DMS153 treated with DMSO at 0.1 percent for 48 hours (cell line): ENCODE measurements around the gene ATP1B1.

ENCODE experiments used
- DNase-seq: peaks from one replicate; lab custom pipeline; 2025; ENCODE audit not compliant: unreplicated experiment; lab: John Stamatoyannopoulos, UW

The ATP1B1 gene

DNA sequence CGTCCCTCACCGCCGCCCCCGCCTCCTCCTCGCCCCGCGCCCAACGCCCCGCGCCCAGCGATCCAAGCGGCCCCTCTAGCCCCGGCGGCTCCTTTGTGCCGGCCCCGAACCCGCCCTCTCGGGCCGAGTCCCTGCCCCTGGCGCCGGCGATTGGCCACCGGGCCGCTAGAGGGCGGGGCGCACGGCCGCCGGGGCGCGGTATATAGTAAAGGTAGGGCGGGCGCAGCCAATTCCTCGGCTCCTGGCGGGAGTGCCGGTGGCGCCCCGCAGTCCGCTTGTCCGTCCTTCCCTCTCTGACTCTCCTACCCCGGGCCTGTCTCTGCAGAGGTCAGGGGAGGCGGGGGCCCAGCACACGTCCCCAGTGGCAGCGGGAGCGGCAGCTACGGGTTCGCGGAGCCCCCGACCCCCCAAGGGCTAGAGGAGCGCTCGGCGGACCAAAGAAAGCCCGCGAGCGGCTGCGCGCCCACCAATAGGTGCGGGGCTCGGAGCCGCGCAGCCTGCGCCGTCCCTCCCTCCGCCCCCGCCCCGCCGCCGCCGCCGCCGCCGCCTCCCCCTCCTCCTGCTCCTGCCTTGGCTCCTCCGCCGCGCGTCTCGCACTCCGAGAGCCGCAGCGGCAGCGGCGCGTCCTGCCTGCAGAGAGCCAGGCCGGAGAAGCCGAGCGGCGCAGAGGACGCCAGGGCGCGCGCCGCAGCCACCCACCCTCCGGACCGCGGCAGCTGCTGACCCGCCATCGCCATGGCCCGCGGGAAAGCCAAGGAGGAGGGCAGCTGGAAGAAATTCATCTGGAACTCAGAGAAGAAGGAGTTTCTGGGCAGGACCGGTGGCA is at the start of gene ATP1B1:
ATP1B1 (plus strand) TSS at position 596 of the 826 bp plus-strand sequence; CDS start at position 736, 140 bp downstream.
- DNase-seq, result peak; percentile 95

DNA sequence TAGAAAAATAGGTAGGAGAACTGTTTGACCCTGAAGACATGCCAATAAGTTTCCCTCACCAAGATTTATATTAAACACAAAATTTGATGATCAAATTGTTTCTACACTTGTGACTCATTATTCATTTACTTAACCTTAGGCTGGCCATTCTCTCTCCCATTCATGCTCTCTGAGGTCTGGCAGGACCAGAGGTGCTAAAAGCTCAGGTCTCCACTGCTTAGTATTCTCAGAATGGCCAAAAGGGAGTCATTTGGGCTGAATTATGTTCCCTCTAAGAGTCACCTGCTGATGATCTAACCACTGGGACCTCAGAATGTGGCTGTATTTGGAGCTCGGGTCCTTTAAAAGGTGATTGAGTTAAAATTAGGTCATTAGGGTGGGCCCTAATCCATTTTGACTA is 47.1 kb upstream of the ATP1B1 start:
- no peak for DNase-seq

DNA sequence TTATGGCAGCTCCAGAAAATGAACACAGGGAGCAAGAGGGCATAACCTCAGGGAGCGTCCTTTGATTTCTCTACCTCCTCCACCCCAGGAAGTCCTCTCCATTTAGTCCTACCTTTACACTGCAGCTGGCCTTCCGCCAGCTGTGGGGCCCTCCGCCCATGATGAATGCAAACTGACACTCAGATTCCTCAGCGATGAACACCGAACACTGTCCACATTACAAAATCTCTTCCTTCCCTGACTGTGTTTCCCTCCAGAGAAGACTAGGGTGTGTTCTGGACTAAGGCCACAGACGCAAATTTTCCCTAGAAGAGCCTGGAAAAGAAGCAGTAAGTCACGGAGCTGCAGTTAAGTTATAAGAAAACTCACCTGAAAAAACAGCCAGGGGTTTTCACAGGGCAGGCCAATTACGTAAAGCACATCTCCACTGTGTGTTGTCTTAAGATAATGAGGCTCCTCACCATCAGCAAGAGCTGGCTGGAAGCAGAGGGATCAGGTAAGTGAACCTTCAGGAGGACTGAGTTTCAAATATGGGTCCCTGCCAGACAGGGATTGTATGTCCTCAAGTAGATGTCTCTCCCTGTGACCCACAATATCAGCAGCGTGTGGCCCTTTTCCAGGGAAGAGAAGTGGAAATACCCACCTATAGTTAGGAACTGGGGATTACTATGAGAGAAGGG is 46.3 kb upstream of the ATP1B1 start:
- DNase-seq, result peak; percentile 50

DNA sequence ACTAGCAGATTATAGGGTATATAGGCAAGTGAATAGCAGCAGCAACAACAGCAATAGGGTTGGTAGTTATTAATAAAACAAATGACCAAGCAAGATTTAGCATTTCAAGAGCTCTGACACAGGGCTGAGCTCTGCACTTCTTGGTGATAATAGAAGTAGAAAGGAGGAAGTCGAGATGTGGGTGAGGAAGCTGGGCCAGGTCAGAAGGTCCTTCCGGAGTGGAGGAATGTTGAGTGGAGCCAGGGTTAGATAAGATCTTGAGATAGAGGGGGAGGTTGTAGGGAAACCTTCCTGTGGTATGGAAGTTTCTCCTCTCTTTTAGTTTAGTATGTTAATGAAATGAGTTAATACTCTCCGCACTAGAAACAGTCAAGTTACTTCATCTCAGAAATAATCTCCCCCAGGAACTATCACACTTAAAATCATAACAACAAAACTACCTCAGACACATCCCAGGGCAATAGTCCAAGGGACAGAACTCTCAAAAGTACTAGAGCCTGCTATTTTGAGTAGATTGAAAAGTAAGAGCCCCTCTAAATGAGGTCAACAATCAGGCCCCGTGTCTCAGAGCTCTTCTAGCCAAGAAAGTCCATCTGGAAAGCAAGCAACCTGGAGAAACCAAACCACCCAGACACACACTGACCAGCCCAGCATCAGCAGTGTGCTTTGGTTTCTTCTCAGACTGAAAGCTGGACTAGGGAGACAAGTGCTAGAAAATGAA is 45.4 kb upstream of the ATP1B1 start:
- DNase-seq, result no peak

DNA sequence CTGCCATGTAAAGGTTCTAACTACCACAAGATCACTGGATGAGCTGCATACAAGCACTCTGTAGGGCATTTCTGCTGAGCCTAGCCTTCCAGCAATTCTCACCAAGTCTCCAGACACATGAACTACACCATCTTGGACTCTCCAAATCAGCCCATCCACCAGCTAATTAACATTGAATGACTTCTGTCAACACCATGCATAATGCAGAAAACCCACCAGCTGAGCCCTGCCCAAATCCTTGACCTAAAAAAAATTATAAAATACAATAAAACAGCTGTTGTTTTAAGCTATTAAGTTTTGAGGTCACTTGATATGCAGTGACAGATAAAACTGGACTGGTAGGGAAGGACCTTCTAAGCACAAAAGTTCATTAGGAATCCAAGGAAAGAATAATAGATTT is 44.3 kb upstream of the ATP1B1 start:
- no peak for DNase-seq

DNA sequence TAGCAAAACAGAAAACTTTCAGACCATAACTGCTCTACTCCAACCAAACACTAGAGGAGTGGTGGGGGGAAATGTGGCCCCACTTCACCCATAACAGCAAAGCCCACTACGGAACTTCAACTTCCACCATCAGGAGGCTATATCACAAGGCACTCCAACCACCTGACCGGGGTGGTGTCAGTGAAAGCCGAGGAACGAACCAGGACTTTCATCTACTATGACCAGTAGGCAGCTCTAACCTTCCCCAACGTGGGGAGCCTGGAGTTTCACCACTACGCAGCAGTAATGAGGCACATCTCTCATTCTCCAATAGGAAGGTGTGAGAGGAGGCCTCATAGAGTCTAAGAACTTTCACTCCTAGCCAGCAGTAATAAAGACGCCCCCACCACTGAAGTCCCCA is 42.4 kb upstream of the ATP1B1 start:
- no peak for DNase-seq

DNA sequence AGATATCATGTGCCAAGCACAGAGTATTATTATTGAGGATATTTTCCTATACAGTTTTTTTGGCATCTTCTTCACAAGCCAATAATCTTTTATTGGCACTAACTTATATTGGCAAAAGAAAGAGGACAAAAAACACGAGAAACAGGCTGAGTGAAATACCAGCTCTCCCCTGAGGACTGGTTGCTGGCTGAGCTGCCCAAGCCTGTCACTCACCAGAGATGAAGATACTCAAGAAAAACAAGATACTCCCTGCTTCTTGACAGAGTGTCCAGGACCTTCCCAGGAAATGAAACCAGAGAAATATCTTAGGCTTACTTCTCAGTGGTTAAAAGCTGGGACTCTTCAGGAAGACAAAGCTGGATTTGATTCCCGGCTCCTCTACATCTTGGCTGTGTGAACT is 35.9 kb upstream of the ATP1B1 start:
- DNase-seq, result no peak

DNA sequence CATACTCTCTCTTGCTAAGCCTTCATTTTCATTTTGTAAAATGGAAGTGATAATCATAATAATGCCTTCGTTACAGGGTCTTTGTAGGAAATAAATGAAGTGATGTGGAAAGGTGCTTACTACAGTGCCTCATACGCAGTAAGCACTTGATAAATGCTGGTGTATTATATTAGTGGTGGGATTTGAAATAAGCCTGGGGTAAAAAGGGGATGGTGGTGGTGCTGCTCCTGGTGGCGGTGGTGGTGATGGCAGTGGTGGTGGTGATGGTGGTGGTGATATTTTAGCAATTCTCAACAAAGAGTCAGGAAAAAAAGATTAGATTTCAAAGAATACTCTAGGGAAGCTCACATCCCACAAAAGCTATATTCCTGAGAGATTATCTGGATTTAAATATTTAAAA is 35.5 kb upstream of the ATP1B1 start:
- no peak for DNase-seq

DNA sequence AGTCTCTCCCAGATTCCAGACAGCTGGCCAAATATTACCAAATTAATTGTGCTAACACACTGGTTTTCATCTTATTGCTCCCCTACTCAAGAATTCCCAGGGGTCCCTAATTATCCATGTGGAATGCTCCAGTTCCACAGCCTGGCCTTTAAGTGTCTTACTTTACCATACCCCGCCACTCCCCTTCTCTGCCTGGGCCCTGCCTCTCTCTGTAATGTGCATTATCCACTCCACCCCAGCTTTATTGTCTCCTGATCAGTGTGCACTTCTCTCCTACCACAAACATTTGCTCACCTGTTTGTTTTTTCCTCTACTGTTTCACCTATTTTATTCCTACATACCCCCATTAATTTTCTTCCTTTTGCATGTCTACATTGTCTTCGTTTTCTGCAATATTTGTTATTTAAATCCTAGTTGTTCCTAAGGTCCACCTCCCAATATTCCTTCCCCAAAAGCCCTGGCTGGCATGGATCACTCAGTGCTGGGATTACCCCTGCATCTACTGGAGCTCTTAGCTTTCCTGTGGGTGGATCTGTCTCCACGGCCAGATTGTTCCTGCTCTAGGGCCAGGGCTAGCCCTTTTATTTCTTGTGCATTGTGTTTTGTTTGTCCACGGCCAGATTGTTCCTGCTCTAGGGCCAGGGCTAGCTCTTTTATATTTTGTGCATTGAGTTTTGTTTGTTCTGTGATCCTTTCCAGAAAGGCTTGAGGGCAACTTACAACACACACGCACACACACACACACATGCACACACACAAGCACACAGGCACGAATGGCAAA is 33.4 kb upstream of the ATP1B1 start:
- DNase-seq, result peak; percentile 86

DNA sequence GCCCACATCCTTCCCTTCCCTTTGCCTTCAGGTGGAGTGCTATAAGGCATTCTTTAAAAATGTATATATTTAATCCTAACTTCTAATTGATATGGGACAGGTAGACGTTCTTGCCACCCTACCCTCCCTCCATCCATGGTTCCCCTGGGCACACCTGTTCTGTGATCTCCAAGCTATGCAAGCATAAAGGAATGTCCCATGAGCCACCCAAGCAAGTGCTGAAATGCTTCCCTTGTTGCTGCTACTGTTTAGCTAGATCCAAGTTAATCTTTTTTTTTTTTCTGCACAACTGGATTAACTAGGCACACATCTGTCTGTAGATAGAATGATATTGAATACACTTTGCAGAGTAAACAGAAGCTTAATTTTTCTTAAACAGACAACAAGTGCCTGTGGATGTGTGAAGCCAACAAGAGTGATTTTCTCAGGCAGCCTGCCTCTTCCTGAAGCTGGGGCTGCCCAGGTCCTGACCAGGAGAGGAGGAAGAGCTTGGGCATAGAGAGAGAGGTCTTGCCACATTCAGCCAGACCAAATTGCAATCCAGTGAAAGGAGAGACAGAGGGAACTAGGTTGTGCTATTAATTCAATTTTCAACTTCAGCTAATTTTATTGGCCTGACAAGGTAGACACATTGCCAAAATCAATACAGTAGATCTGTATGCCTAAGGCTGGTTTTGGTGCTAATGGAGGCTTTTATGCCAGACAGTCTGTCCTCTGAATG is 28.2 kb upstream of the ATP1B1 start:
- no peak for DNase-seq

DNA sequence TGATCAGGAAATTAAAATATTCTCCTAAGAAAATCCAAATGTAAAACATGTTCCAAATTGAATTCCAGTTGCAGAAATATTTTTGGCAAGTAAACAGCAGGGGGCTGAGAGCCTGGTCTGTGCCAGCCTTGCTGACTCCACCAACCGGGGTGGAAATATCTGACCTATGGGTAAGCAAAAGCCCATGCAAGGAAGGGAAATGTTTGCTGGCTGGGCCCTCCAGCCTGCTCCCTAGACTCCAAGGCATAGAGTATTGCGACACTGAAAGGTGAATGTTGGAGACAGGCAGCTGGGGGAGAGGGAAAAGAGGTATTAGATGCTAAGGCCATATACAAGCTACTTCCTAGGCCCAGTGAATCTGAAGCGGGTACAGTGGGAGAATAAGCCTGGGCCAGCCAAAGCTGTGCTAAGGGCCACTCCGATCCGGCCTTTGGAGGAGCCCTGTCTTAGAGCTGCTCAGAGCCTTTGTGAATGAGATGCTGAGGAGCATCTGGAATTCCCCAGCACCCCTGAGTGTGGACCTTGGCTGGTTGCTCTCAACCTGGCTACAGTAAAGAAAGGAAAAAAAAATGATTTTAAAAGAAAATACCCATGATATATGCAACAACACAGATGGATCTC is 24.9 kb upstream of the ATP1B1 start:
- DNase-seq, result no peak

DNA sequence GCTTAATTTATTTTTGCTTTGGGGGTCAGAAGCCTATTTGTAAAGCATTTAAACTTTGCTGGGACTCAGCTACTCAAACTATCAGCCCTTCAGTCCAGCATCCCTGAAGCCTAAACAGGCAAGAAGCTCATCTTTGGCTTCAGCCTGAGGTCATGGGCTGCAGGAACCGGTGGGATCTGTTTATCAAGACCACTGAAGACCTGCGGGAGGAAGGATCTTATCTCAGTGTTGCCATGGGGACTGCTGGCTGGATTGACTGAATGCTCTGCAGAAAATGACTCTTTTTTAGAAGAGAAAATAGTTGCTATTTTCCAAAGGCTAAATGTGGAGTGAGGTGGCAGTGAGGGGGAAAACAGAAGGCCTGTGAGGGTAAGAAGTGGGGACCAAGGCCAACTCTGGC is 20.6 kb upstream of the ATP1B1 start:
- no peak for DNase-seq

DNA sequence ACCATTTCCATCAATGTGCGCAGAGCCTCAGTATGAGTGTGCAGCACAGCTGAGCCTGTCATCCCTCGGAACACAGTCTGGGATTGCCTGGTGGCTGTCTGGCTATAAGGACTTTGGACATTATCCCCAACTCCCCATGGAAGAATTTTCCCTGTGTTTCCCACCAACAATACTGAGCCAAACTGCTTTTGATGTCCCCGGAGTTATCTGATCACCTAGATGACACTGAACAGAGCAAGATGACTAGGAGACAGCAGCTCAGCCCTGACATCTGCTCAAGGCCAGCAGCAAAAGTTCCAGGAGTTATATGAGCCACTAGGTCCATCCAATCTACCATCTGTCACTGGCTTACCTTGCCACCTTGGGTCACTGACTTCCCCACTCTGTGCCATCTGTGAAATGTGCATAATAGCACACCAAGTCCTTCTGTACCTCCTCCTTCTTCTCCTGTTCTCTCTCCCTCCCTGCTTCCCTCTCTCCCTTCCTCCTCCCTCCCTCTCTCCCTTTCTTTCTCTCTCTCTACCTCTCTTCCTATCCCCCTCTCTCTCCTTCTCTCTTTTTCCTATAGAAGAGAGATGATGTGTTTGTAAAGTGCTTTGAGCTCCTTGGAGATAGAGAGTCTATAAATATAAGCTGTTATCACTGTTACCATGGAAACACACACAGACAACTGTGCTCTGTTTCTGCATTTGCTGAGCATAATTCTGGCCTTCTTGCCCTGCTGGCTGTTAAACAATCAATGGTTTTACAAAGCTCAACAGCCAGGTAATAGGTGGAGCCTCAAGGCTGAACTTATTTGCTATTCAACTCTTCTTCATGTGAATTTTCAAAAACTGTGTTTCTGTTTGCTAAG is 19.7 kb upstream of the ATP1B1 start:
- DNase-seq, result peak; percentile 53

DNA sequence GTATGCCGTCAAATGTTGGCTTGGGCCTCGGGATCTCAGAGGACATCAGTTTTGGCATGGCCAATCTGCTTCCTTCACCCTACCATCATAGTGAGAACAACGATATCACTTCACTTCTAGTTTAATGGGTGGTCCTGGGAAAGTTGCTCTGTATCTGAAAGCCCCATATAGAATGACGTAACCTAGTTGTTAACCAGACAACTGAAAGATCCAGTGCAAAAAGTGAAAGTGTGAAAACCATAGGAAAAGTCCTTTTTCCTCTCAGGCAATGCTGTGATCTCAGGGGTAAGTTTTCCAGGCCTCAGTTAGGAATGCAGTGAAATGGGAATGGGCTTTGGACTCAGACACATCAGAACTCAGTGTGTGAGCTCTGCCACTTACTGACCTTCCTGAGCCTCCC is 18.6 kb upstream of the ATP1B1 start:
- no peak for DNase-seq

DNA sequence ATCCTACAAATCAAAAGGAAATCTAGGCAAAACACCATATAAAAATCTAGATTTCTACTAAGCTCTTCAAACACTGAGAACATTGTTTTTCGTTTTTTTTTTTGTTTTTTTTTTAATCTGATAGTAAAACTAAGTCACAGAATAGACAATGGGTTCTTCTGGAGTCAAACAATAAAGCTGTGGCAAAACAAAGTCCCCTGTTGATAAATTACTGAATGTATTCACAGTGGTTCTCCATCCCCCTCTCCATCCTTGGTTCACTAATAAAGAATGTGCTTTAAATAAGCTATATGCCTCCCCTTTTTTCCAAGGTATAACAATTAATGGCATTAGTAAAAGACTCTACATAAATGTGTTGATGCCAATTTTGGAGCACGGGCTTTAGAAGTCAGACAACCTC is 16.7 kb upstream of the ATP1B1 start:
- no peak for DNase-seq

DNA sequence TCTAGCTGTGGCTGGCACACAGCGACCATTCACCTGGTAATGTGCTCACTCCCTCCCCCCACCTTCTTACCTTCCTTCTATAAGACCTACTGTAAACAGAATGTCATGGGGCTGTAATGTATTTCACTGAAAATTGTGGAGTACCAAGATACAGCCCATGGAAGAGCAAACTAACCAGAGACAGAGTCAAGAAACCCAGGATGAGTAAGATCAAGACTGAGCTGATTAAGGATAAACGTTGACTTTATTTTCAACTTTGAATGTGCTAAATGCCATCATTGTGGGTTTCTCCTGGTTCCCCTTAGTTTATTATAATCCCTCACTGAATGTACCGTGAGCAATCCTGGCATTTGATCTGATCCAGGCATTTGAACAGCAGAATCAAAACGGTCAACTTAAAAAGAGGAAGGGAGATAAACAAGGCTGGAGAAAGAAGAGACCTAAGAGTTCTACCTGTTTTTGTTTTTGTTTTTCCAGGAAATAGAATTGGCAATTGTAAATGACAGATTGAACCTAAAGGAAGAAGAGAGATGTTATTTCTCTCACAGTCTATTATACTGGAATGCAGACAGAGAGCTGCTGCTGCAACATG is 16.1 kb upstream of the ATP1B1 start:
- DNase-seq, result no peak

DNA sequence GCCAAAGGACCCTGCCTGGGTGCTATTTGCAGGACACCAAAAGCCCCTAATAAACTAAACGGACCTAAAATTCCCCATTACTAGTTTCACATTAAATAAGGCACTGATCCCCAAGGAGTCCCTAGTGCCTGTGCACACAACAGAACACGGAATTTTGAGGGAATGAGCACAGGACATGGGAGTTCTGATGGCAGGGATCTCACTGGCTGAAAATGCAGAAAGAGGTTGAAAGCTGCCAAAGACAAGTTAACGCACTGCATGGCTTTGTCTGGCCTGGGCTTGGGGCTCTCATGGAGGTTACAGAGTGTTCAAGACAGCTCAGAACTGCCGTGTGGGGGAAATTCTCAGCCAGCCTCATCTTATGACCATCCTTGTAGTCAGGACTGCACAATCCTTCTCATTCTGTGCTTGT is 15.6 kb upstream of the ATP1B1 start:
- DNase-seq, result no peak

DNA sequence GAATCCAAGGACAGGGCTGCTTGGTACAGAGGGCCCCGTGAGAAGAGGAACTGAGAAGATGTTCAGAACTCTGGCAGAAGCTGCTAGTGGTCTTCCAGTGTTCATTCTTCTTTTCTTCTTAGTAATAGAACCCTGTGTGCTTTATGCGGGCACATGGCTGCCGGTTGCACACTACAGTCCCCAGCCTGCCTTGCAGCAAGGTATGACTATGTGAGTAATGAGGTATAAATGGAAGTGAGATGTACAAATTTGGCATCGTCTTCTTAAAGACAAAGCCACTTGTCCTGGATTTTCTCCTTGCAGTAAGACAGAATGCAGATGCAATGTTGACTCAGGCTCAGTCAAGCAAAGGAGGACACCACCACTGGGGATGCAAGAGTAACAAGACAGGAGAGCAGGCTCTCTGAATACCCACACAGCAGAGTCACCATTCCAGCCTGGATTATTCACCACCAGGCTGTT is 15.0 kb upstream of the ATP1B1 start:
- DNase-seq, result no peak

DNA sequence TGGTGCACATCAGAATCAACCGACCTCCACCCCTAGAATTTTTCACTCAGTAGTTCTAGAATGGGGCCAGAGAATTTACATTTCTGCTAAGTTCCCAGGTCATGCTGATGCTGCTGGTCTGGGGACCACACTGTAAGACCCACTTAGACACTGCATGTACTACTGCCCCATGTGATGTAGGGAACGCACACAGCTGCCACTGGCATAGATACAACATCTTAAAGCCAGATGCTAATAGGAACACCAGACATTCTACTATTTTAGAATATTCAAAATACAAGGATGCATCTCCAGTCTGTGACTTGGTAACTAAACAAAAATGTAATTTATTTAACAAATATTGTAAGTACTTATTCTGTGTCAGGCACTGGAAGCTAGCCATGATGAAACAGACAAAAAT is 14.1 kb upstream of the ATP1B1 start:
- DNase-seq, result no peak
